ENCODE results near the gene RETREG2. TPM values are rescaled to one million over a fixed set of nuclear protein-coding genes. Genes with fewer than 3 reads are reported as not detected.

Gene RETREG2
- polyA plus RNA-seq, 2 of the 4 experiments (the other 2 are of a cell fraction): 52.8 to 67.5 TPM

GRCh38 chr2:219160186-219161017, 17.7 kb upstream of the RETREG2 start, which contains the start of gene NHEJ1:
NHEJ1 (minus strand) TSS chr2:219160815; CDS start chr2:219158362, 2,453 bp downstream.
- FAIRE-seq (no peak), DNase-seq (ENCODE audit: low read depth in 1 of 2, low spot score in 1 of 2) (peak; percentile 94 to 95), ATAC-seq (peak; percentile 94 to 96)
- WGBS (ENCODE audit: missing lambda C conversion rate): 1% methylated on average over 17 of the region's 70 CpGs
- peak within 1 kb of the TSS; percentile 91 to 95 for H3K27ac ChIP-seq
- TF ChIP-seq EHMT2 (IDR thresholded peaks at IDR 0.05; ENCODE audit: low read depth) (no peak), RAD21 (conservative IDR thresholded peaks at IDR 0.05 in 1 of 2, IDR thresholded peaks at IDR 0.05 in 1 of 2) (peak; percentile 85 to 91), TP53 (CRISPR knock-in tag; IDR thresholded peaks at IDR 0.05) (no peak), ELK1 (IDR thresholded peaks at IDR 0.05; ENCODE audit: low read depth, low read length) (no peak), EP300 (IDR thresholded peaks at IDR 0.05) (no peak), MYC (IDR thresholded peaks at IDR 0.05; ENCODE audit: borderline replicate concordance, low read length) (0 out of 2 replicates have a peak, but pooled peaks have one; percentile 51), GATA3 (IDR thresholded peaks at IDR 0.05; ENCODE audit: borderline replicate concordance) (no peak), SREBF2 (IDR thresholded peaks at IDR 0.05) (no peak), BCL3 (IDR thresholded peaks at IDR 0.05) (peak; percentile 90; the same call in 2 of the 3 replicates), HOXB13 (CRISPR knock-in tag; IDR thresholded peaks at IDR 0.05; ENCODE audit: low read depth) (no peak), ZNF302 (CRISPR knock-in tag; IDR thresholded peaks at IDR 0.05) (no peak), ZC3H11A (IDR thresholded peaks at IDR 0.05) (no peak), CBX2 (IDR thresholded peaks at IDR 0.05; ENCODE audit: borderline replicate concordance, low read depth) (no peak), SMC3 (IDR thresholded peaks at IDR 0.05) (peak; percentile 80), MAX (IDR thresholded peaks at IDR 0.05) (peak; percentile 71), POLR2A (IDR thresholded peaks at IDR 0.05; ENCODE audit: low read length) (peak; percentile 80), KDM5A (IDR thresholded peaks at IDR 0.05) (no peak), JUN (IDR thresholded peaks at IDR 0.05) (peak; percentile 64 to 92; a peak in 3 of 5 replicates), BHLHE40 (IDR thresholded peaks at IDR 0.05; ENCODE audit: low read depth, low read length) (no peak), RFX5 (IDR thresholded peaks at IDR 0.05) (no peak), MAZ (IDR thresholded peaks at IDR 0.05; ENCODE audit: borderline replicate concordance, low read depth, low read length) (peak; percentile 75; the same call in 1 of the 2 replicates), PHF8 (IDR thresholded peaks at IDR 0.05; ENCODE audit: borderline replicate concordance, low read depth) (peak; percentile 84; the same call in 1 of the 2 replicates), E2F6 (IDR thresholded peaks at IDR 0.05; ENCODE audit: borderline replicate concordance, low read depth) (peak; percentile 62; the same call in 1 of the 2 replicates), MAFK (IDR thresholded peaks at IDR 0.05; ENCODE audit: partially characterized antibody) (no peak), CEBPB (IDR thresholded peaks at IDR 0.05) (no peak), HEYL (CRISPR knock-in tag; IDR thresholded peaks at IDR 0.05) (no peak), RCOR1 (IDR thresholded peaks at IDR 0.05; ENCODE audit: low read depth, low read length) (no peak), CHD4 (IDR thresholded peaks at IDR 0.05; ENCODE audit: borderline replicate concordance) (no peak), CTCF (IDR thresholded peaks at IDR 0.05) (peak; percentile 95), PBX3 (IDR thresholded peaks at IDR 0.05) (peak; percentile 53), HES2 (IDR thresholded peaks at IDR 0.05) (no peak)
- POLR2A ChIA-PET: interaction anchor here (1.3 kb wide), 1 partner anchor 16 kb away, joined by 4 read pairs; the partner anchor contains the start of gene CNPPD1
- CTCF ChIA-PET: interaction anchor here (0.6 to 21.6 kb wide), 42 partner anchors 11 to 295 kb away, joined by 3 to 332 read pairs (median 4); partner anchors contain the start of genes CNPPD1, DNAJB2, IHH and SLC23A3
- H3K4me2 ChIP-seq: peak within 1 kb of the TSS; percentile 98
- peaks cover 9% of the 10 kb centered on the region for H3K4me1 ChIP-seq
- H3K9me3 ChIP-seq: no peaks in the 10 kb centered on the region
- H3K4me3 ChIP-seq: peak within 1 kb of the TSS; percentile 54

Data from A549 (cell line).